Smooth muscle cell of the umbilical artery (primary cell): ENCODE data around the gene MIPEP. TPM values are rescaled to one million over a fixed set of nuclear protein-coding genes. Genes with fewer than 3 reads are reported as not detected.

Experiments
- total RNA-seq: library from RNA; depleted of rRNA; stranded (reverse); fragments of >200 nt; gene quantifications from 2 replicates; pipeline ENCODE4 v1.2.3, GENCODE V29; 2014

MIPEP gene
- total RNA-seq = 12.0 and 14.6 TPM in 2 replicates

DNA sequence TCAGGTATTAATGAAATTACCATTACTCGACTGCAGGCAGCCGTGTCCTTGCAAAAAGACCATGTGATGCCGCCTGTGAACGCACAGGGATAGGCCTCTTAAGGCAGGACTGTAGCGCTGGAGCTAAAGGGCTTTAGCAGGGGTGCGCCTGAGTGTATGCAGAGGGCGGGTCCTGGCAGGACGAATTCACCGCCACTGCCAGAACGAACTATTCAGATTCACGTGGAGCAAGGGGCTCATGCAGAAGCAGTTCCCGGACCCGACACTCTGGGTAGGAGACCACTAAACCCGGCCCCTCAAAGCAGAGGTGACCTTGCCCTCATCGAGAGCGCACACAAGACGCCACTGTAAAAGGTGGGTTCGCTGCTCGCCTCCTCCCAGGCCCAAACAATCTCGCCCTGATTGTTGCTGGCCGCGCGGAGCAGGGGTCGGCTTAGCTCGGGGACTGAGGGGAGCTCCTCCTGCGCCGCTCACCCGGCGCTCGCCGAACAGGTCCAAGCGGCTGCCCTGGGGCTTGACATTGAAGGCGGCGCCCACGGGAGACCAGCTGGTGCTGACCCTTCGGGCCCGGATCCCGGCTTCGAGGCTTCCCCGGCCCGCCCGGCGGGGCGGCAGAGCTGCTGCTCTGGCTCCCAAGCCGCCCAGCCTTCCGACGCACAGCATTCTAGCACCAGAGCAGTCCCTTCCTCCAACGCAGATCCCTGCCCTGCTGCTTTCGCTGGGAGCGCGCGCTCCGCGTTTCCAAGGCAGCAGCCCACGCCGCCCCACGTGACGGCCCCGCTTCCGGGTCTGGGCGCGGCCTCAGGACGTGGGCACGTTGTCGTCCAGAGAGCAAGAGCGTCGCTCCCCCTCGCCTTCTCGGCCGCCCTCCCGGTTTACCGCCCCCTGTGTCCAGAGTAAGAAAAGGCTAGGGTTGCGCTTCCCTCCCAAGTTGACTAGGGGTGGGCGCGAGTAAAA is at the start of gene MIPEP:
Gene MIPEP (minus strand): TSS at position 743 of the 957 bp plus-strand sequence. CDS start 80 bp downstream, at position 663.

GRCh38 chr13:23897452-23897919 is 8.3 kb upstream of the MIPEP start, which contains the start of gene C1QTNF9B:
Gene C1QTNF9B (minus strand): TSS chr13:23897502.

Other genes with a start within 250 kb of the MIPEP start
- not detected in 2 replicates for gene C1QTNF9B, start 8.1 kb upstream of the MIPEP start, total RNA-seq